CD4-positive, alpha-beta T cell treated with Interleukin-4 for 1 hour (primary cell): ENCODE data around the gene KCNQ1OT1.

ENCODE experiments used
- DNase-seq, 2 donors: peaks; one replicate each; pipeline ENCODE4 v3.0.0-alpha.2; 2020 to 2022

The KCNQ1OT1 gene

GRCh38 chr11:2579315-2580060 is 120.3 kb downstream of the KCNQ1OT1 start:
- peak in 1 of 2 donors; percentile 7 for DNase-seq

GRCh38 chr11:2578929-2579270 is 120.9 kb downstream of the KCNQ1OT1 start:
- peak in 1 of 2 donors; percentile 5 for DNase-seq

GRCh38 chr11:2577991-2578928 is 121.5 kb downstream of the KCNQ1OT1 start:
- DNase-seq: peak in 1 of 2 donors; percentile 7

- peak in 1 of 2 donors; percentile 7 for DNase-seq
Observed at GRCh38 chr11:2577031-2577990, 122.5 kb downstream of the KCNQ1OT1 start.

- no peak for DNase-seq
Observed at GRCh38 chr11:2576549-2576948, 123.2 kb downstream of the KCNQ1OT1 start.

GRCh38 chr11:2576111-2576510 is 123.7 kb downstream of the KCNQ1OT1 start:
- peak in 1 of 2 donors; percentile 4 for DNase-seq

- no peak for DNase-seq
Observed at GRCh38 chr11:2575591-2576051, 124.2 kb downstream of the KCNQ1OT1 start.

- DNase-seq: no peak
Observed at GRCh38 chr11:2574553-2575535, 125.0 kb downstream of the KCNQ1OT1 start.

- no peak for DNase-seq
Observed at GRCh38 chr11:2574043-2574552, 125.7 kb downstream of the KCNQ1OT1 start.

- no peak for DNase-seq
Observed at GRCh38 chr11:2573240-2574042, 126.4 kb downstream of the KCNQ1OT1 start.

- DNase-seq: no peak
Observed at GRCh38 chr11:2572491-2573239, 127.1 kb downstream of the KCNQ1OT1 start.

- no peak for DNase-seq
Observed at GRCh38 chr11:2571598-2572281, 128.1 kb downstream of the KCNQ1OT1 start.

GRCh38 chr11:2570841-2571597 is 128.8 kb downstream of the KCNQ1OT1 start:
- no peak for DNase-seq

- DNase-seq: no peak
Observed at GRCh38 chr11:2570211-2570811, 129.5 kb downstream of the KCNQ1OT1 start.

GRCh38 chr11:2569731-2570210 is 130.0 kb downstream of the KCNQ1OT1 start:
- DNase-seq: no peak

- DNase-seq: no peak
Observed at GRCh38 chr11:2569321-2569721, 130.5 kb downstream of the KCNQ1OT1 start.

GRCh38 chr11:2567026-2567671 is 132.6 kb downstream of the KCNQ1OT1 start:
- no peak for DNase-seq
